OCI-M1 (cell line): ENCODE data around the gene ZNF423.

Source experiments
- DNase-seq: peaks from one replicate; lab custom pipeline; 2025; lab: John Stamatoyannopoulos, UW

Gene ZNF423

GRCh38 chr16:49663081-49664065, 192.5 kb downstream of the ZNF423 start:
- DNase-seq: no peak

DNA sequence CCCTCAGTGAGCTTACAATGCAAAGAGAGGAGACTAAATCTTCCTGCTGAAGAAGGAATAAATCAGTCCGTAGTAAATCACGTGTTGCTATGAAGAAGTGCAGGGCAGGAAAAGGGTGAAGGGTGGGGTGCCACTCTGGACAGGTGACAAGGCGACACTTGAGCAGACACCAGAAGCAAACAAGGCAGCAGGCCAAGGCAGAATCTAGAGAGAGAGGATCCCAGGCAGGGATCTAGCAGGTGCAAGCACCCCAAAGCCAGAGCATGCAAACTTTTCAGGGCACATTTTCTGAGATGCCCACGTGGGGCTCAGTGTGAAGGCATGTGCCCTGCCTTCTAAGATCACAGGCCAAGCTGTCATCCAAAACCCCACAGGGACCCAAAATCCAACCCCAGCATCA, 193.3 kb downstream of the ZNF423 start:
- DNase-seq: no peak

DNA sequence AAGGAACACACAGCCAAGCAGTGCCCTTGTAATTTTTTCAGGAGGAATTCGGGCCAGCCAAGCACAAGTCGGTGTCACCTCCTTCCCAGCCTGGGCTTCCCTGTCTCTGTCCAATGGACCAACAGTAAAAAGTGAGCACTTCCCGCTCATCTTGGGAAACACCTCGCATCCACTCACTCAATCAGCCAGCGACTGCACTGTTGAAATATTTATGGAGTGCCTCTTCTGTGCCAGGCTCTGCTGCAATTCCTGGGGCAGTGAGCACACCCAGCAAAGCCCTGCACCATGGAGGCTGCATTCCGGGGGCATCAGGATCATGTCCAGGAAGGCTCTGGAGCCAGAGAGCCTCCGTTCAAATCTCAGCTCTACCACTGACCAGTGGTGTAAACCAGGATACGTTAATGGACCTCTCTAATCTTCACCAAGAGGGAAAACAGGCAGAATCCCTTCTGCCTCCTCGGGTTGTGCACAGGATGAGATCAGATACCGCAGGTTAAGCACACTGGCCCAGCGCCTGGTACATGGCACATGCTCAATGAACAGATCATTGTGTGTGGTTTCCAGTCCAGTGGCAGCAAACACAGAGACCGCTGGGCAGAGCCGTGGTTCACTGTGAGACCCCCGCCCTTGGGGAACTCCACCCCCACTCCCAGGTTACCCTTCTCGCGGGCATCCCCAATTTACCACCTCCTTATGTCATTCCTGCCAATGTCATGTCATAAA, 194.3 kb downstream of the ZNF423 start:
- no peak for DNase-seq

DNA sequence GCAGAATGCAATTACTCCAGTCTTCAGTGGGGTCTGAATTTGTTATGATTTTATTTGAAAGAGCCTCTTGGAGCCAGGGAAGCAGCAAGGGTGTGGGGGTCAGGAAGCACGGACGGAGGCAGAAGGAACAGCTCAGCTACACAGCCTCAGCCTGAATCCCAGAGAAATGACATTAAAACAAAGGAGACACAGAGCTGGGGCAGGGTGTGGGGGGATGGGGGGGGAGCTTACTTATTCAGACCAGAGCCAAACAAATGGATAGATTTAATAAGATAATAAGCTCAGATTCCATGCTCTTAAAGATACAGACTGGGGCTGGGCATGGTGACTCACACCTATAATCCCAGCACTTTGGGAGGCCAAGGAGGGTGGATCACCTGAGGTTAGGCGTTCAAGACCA, 195.3 kb downstream of the ZNF423 start:
- DNase-seq: no peak

GRCh38 chr16:49659356-49659755, 196.6 kb downstream of the ZNF423 start:
- no peak for DNase-seq

DNA sequence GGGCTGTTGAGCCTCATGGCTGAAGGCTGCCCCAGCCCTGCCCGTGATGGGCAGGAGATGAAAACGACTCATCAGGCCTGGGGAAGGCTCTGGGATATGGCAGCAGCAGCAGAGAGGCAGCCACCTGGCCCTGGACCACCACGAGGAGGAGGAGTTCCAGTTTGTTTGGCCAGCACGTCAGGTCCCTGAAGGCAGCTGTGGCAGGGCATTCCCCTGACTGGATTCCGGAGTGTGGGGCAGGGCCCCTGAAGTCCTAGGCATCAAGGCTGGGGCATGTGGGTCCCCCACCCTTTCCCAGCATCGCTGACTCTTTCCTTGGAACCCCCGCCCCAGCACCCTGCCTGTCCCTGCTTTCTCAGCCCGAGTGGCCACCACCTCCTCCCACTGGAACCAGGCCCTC, 197.4 kb downstream of the ZNF423 start:
- no peak for DNase-seq

- DNase-seq: no peak
Measured at GRCh38 chr16:49657736-49658465, 198.0 kb downstream of the ZNF423 start.

- no peak for DNase-seq
Measured at GRCh38 chr16:49654425-49654824, 201.5 kb downstream of the ZNF423 start.

- no peak for DNase-seq
Measured at GRCh38 chr16:49653577-49653976, 202.3 kb downstream of the ZNF423 start.

DNA sequence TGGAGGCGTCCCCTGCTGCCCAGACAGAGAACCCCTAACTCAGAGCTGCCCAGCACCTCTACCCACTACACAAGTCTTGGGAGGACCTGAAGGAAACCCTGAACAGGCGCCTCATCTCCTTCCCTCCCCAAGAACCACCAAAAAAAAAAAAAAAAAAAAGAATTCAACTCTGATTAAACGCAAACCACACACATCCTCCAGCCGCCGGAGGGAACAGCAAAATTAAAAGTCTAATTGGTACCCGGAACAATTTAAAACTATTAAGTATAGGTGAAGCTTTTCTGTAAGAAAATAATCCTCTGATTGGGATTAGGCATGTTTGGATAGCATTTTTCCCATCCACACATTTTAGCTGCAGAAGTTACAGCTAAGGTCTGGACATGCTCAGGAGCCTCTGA, 202.7 kb downstream of the ZNF423 start:
- DNase-seq: no peak

DNA sequence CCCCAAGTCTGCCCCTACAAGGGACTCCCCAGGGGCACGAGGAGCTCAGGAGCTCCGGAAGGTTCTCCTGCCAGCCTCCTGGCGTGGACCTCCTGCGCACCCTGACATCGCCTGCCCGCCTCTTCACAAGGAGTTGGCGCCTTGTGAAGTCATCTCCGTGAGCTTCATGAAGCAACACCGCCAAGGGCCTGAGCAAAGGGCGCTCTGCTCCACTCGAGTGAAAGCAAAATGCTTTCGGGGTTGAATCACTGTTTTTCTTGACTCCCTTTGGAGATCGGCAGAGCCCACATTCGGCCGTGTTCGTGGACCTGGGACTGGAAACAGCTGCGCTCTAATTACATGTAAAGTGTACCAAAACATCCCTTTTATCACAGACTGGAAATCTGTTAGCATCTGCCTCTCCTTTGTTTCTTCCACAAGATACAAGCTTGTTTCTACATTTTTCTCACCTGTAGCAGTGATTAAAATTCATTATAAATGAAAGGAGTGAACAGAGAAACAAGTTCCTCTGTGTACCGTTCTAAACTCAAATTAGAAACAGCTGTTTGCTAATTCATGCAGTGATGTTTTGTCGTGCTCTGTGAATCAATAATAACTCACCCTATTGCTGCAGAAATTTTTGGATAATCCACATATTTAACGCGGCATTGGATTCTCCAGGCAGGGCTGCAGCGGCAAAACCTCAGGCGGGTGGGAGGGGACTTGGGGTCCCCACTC, 203.3 kb downstream of the ZNF423 start:
- DNase-seq: no peak

DNA sequence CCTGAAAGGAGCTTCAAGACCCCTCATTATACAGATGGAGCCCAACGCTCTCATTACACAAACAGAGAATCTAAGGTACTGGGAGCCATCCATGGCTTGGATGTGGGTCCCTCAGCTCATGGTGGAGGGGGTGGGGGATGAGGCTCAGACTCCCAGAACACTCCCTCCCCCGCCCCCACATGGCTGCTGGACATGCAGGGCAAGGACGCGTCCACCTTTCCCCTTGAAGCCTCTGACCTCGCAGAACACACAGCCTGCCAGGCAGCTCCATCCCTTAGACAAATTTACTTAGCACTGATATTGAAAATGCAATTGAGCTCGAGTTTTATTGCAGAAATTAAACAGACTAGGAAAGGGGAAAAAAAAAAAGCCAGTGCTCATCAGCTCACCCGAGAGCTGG, 203.9 kb downstream of the ZNF423 start:
- no peak for DNase-seq

DNA sequence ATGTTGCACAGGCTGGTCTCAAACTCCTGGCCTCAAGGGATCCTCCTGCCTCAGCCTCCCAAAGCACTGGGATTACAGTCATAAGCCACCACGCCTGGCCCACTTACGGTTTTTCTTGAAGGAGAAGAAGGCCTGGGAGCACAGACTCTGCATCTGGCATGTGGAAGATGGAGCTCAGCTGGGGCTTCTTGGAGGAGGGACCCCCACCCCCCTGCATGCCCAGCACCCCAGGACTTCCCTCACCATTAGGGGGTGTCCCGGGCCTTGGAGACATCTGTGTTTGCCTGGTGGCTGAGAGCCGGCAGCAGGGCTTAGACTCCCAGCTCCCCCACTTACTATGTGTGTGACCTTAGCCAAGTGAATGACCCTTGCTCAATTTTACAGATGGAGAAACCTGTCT, 204.7 kb downstream of the ZNF423 start:
- no peak for DNase-seq

DNA sequence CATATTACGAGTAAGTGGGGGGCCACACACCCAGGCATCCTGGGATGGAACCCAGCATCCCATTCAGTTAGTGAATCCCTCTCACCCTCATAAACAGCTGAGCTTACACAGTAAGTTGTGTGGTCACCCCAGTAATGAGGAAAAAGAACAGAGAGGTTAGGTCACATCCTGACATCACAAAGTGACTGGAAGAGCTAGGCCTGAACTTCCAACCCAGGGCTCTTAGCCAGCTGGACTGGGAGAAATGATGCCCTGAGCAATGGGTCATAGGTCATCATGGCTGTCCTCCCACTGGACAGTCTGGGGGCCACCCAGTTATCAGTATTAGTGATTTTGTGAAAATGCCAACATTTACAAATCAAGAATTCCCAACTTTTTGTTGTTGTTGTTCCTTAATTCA, 205.3 kb downstream of the ZNF423 start:
- no peak for DNase-seq

DNA sequence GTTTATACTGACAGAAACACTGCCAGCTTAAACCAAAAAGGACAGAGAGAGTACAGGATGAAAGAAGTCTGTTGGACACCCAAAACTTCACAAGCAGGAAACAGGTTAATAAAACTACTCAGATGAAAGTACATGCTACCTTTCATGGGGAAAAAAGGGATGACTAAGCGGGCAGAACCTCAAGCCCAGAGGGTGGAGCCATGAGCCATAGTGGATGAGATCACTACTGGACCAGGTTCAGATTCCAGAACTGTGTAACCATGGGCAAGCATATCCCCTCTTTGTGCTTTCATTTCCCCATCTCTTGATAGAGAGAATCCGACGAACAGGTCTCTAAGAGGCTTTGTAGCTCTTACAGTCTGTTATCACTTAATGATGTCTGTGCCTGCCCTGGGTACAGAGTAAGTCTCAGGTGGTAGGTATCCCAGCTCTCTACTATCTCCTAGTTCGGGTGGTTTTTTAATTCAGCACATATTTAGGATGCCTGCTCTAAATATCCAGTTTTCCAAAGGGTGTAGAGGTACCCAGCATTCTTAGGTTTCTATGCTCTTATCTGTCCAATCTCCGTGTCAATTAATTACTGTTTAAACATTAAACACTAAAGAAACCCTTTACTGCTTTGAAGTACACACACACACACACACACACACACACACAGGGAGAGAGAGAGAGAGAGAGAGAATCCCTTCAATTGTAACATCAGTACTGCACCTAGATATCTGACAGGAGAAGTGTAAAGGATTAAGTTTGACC, 206.7 kb downstream of the ZNF423 start:
- DNase-seq: no peak

DNA sequence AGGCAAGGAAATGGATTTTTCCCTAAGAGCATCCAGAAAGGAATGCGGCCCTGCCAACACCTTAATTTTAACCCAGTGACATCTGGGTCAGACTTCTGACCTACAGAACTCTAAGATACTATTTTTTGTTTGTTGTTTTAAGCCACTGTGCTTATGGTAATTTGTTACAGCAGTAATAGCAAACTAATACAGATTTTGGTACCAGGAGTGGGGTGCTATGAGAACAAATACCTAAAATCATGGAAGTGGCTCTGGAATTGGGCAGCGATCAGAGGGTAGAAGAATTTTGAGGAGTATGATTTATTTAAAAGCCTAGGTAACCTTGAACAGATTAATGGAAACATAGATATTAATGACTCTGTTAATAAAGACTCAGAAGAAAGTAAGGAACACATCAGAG, 208.2 kb downstream of the ZNF423 start:
- no peak for DNase-seq

DNA sequence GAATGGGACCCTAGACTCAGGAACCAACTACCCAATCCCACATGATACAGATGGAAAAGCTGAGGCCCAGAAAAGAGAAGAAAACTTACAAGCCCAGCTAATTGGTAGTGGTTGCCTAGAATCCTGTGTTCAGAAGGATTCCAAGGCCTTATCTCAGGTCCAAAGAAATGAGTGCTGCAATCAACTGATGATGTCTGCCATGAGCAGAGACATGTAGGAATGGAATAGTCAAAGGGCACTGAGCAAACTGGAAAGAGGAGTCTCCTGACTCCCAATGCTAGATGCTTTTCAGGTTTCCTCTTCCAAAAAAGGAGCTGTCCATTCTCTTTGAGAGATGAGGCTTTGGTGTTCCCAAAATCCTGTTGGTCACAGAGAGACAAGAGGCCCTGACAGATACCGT, 210.6 kb downstream of the ZNF423 start:
- DNase-seq: no peak

GRCh38 chr16:49644145-49644463, 211.8 kb downstream of the ZNF423 start:
- DNase-seq: no peak

DNA sequence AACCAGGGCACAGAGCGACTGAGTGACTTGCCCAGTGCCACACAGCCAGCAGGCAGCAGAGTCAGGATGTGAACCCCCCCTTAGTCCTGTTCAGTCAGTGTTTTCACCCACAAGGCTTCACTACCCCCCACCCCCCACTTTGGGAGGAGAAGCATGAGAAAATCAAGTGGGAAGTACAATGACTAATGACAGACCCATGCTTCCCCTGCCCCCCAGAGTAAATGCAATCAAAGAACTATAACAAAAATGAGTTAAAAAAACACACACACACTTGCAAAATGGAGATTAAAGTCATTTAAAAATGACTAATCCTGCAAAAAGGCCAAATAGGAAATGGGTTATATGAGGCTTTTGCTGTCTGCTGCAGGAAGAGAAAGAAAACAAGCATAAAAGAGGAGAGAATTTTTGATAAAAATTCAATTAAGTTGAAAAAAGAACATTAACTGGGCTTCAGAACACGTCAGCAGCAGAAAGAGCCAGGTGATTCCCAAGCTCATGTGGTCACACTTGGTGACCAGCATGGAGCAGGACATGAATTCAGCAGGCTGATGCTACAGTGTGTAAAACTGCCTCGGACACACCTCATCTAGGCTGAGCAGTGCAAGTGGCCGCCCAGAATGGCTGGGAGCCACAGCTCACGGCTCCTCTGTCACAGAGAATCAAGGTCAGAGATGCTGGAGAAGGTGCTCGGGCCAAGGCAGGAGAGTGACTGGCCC, 212.3 kb downstream of the ZNF423 start:
- no peak for DNase-seq

DNA sequence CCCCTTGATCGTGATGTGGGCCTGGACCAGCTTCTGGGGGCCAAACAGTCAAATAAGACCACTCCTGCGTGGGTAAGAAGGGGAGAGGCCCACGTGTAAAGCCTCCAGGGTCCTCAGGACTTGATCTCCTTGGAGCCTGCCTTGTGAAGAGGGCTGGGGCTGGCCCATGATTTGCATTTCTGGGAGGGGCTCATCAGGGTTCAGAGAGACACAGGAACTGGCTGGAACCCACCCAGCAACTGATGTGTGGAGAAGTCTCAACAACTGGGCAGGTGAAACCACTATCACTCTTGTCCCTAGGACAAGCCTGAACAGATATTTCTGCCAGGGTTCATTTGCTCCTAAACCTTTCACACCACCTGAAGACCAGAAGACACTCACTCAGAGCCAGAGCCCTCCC, 214.7 kb downstream of the ZNF423 start:
- DNase-seq: no peak

DNA sequence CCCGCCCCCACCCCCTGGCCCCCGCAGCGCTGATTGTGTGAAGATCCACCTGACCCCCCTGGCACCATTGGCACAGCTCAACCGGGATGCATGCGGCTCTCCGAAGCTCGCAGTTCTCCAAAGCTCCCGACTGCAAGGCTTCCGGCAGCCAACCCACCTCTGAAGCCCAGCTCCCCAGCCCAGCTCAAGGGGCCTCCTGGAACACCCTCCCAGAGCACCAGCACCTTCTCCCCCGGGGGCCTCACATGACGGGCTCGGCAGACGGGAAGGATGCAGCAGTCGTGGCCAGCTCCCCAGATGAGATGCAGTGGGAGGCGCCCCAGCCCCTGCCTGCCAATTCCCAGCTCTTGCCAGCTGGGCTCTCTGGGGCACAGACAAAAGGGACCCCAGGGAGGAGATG, 215.3 kb downstream of the ZNF423 start:
- DNase-seq: no peak
